Heart left ventricle (tissue), 13 donors: ENCODE data around the gene GRAMD4.

Experiments used
- POLR2A ChIP-seq, 2 donors: fragments of 450-650 bp; IDR thresholded peaks; one replicate each; pipeline ENCODE4 v1.6.1; 2017; ENCODE audit warnings: antibody characterized with exemption in 2 of 2, mild to moderate bottlenecking in 2 of 2, moderate library complexity in 2 of 2
- TF ChIP-seq, protein P1 (sequence below), 12 donors: fragments of 200-600 bp; sonication (generic) in 4 of 12; IDR thresholded peaks; one replicate each; pipeline versions ENCODE4 v1.5.0 to v1.8.0; 2018 to 2022; ENCODE audit warnings: antibody characterized with exemption in 12 of 12, mild to moderate bottlenecking in 5 of 12
- donor health status: ischemic (EF 13 %, LVEDD 7.1; RV severe dilation, severe dysfunction).
- donor health status: DM: no; HTN: yes; CAD: no.
- donor health status: DM: no; HTN: no; CAD: no.
- donor health status: ischemic (EF 25% LVEDD 6.9; RV normal size, moderate dysfunction).
- donor health status: ischemic (EF 25% LVEDD 5.7; RV mildly dilated, moderate dysfunction).
- donor health status: ischemic (EF 35%, LVEDD 5.7; RV mildly dilated, moderate dysfunction).
- donor health status: nonischemic (EF 11% LVEDD 7.7; RV severe dilation, severe dysfunction).
- donor health status: DM: yes; HTN: yes; CAD: no.
- donor health status: PGD.
- donor health status: ischemic (EF 29% LVEDD 5.4; RV normal size, mild dysfunction).
- donor health status: nonischemic (EF 23%, LVEDD 6.1; RV moderate dilation, normal function).

DNA sequence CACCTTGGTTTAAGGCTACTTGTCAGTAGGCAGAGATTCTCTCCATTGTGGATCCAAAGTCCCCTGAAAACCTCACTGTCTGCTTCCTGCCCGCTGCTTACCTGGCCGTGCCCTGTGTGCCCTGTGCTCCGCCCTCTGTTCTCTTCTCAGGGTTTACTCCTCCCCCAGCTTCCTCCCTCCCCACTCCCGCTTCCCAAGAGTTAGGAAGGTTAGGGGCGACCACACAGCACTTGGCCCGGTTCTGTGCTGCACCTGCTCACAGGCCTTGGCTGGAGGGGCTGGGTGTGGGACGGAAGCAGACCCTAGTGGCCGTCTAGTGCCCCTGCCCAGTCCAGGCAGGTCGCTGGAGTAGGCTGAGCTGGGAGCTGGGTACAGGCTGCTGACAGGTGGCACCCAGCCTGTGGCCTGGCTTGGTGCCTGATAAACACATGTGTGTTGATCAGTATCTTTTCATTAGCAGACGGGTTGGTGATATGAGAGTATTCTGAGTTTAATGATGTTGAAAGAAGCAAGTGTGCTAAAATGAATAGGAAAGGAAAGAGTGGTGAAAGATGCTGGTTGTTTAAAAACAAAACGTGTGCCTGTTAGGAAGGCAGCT lies 40.5 kb downstream of the GRAMD4 start:
- TF ChIP-seq, protein P1, sequence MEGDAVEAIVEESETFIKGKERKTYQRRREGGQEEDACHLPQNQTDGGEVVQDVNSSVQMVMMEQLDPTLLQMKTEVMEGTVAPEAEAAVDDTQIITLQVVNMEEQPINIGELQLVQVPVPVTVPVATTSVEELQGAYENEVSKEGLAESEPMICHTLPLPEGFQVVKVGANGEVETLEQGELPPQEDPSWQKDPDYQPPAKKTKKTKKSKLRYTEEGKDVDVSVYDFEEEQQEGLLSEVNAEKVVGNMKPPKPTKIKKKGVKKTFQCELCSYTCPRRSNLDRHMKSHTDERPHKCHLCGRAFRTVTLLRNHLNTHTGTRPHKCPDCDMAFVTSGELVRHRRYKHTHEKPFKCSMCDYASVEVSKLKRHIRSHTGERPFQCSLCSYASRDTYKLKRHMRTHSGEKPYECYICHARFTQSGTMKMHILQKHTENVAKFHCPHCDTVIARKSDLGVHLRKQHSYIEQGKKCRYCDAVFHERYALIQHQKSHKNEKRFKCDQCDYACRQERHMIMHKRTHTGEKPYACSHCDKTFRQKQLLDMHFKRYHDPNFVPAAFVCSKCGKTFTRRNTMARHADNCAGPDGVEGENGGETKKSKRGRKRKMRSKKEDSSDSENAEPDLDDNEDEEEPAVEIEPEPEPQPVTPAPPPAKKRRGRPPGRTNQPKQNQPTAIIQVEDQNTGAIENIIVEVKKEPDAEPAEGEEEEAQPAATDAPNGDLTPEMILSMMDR (IDR thresholded peaks at IDR 0.05) = no peak
- TF ChIP-seq POLR2A (IDR thresholded peaks at IDR 0.05) = no peak
